ENCODE data around the gene BAIAP2. TPM values are rescaled to one million over a fixed set of nuclear protein-coding genes. Genes with fewer than 3 reads are reported as not detected.
"Not testable (repeated sequence)": the region's sequence is repeated elsewhere in the genome, so short reads cannot be mapped to it uniquely, and the experiment has no call there.

The BAIAP2 gene
- total RNA-seq, 2 experiments from 2014 or later, result 7.4 to 7.5 TPM

- no peaks in the 10 kb centered on the region for H3K27me3 Mint-ChIP-seq
- DNase-seq (no peak), ATAC-seq (ENCODE audit: low read depth) (no peak)
- no peaks in the 10 kb centered on the region for H3K36me3 Mint-ChIP-seq
- H3K4me1 Mint-ChIP-seq, result no peaks in the 10 kb centered on the region
- H3K27ac Mint-ChIP-seq, result no peak overlapping the region
- H3K9me3 Mint-ChIP-seq, result no peaks in the 10 kb centered on the region
- H3K4me3 Mint-ChIP-seq, result no peak overlapping the region
- POLR2A ChIA-PET, result no interaction called here
Measured at GRCh38 chr17:81071761-81072741, 37.1 kb downstream of the BAIAP2 start.

- POLR2A ChIA-PET, result no interaction called here
- no peaks in the 10 kb centered on the region for H3K36me3 Mint-ChIP-seq
- H3K27me3 Mint-ChIP-seq, result no peaks in the 10 kb centered on the region
- H3K4me3 Mint-ChIP-seq, result no peak overlapping the region
- no peaks in the 10 kb centered on the region for H3K4me1 Mint-ChIP-seq
- ATAC-seq (ENCODE audit: low read depth), result no peak
- no peak for DNase-seq
- H3K27ac Mint-ChIP-seq, result no peak overlapping the region
- H3K9me3 Mint-ChIP-seq, result no peaks in the 10 kb centered on the region
Measured at GRCh38 chr17:81073967-81074839, 39.3 kb downstream of the BAIAP2 start.

GRCh38 chr17:81074875-81075274 lies 39.9 kb downstream of the BAIAP2 start:
- Mint-ChIP-seq H3K36me3 (no peaks in the 10 kb centered on the region), H3K27ac (no peak overlapping the region), H3K9me3 (no peaks in the 10 kb centered on the region), H3K4me1 (no peaks in the 10 kb centered on the region), H3K27me3 (no peaks in the 10 kb centered on the region), H3K4me3 (no peak overlapping the region)
- POLR2A ChIA-PET, result no interaction called here
- ATAC-seq (ENCODE audit: low read depth) (no peak), DNase-seq (no peak)

GRCh38 chr17:81075307-81075706 lies 40.4 kb downstream of the BAIAP2 start:
- no peaks in the 10 kb centered on the region for H3K36me3 Mint-ChIP-seq
- no peaks in the 10 kb centered on the region for H3K9me3 Mint-ChIP-seq
- POLR2A ChIA-PET, result no interaction called here

GRCh38 chr17:81076141-81076679 lies 41.3 kb downstream of the BAIAP2 start:
- no peak overlapping the region for H3K4me3 Mint-ChIP-seq
- ATAC-seq (ENCODE audit: low read depth) (no peak), DNase-seq (no peak)
- POLR2A ChIA-PET, result no interaction called here
- H3K27me3 Mint-ChIP-seq, result no peaks in the 10 kb centered on the region
- H3K4me1 Mint-ChIP-seq, result no peaks in the 10 kb centered on the region
- H3K27ac Mint-ChIP-seq, result no peak overlapping the region
- no peaks in the 10 kb centered on the region for H3K9me3 Mint-ChIP-seq
- H3K36me3 Mint-ChIP-seq, result no peaks in the 10 kb centered on the region

More at GRCh38 chr17:81075307-81075706, 40.4 kb downstream of the BAIAP2 start:
- ATAC-seq (ENCODE audit: low read depth), result no peak
- no peak for DNase-seq
- H3K27me3 Mint-ChIP-seq, result no peaks in the 10 kb centered on the region
- H3K27ac Mint-ChIP-seq, result no peak overlapping the region
- H3K4me3 Mint-ChIP-seq, result no peak overlapping the region
- H3K4me1 Mint-ChIP-seq, result no peaks in the 10 kb centered on the region

- H3K36me3 Mint-ChIP-seq; H3K27me3 Mint-ChIP-seq; H3K4me1 Mint-ChIP-seq; POLR2A ChIA-PET; H3K27ac Mint-ChIP-seq; H3K4me3 Mint-ChIP-seq; H3K9me3 Mint-ChIP-seq; ATAC-seq (ENCODE audit: low read depth); DNase-seq: not testable (repeated sequence)
Measured at GRCh38 chr17:81078026-81078913, 43.3 kb downstream of the BAIAP2 start.

GRCh38 chr17:81080019-81080418 lies 45.1 kb downstream of the BAIAP2 start:
- no peak for DNase-seq
- no peaks in the 10 kb centered on the region for H3K4me1 Mint-ChIP-seq
- no peak for ATAC-seq (ENCODE audit: low read depth)
- no peaks in the 10 kb centered on the region for H3K9me3 Mint-ChIP-seq
- no peak overlapping the region for H3K27ac Mint-ChIP-seq
- H3K36me3 Mint-ChIP-seq, result no peaks in the 10 kb centered on the region
- no peaks in the 10 kb centered on the region for H3K27me3 Mint-ChIP-seq
- POLR2A ChIA-PET, result interaction anchor here (1.0 kb wide), 1 partner anchor 22 kb away, joined by 3 read pairs; no protein-coding TSS in a partner anchor
- no peak overlapping the region for H3K4me3 Mint-ChIP-seq

GRCh38 chr17:81081222-81082176 lies 46.5 kb downstream of the BAIAP2 start:
- no peaks in the 10 kb centered on the region for H3K36me3 Mint-ChIP-seq
- ATAC-seq (ENCODE audit: low read depth) (no peak), DNase-seq (no peak)
- POLR2A ChIA-PET, result interaction anchor here (1.0 kb wide), 1 partner anchor 20 kb away, joined by 3 read pairs; no protein-coding TSS in a partner anchor
- H3K4me1 Mint-ChIP-seq, result no peaks in the 10 kb centered on the region
- no peaks in the 10 kb centered on the region for H3K9me3 Mint-ChIP-seq
- H3K27ac Mint-ChIP-seq, result no peak overlapping the region
- H3K27me3 Mint-ChIP-seq, result no peaks in the 10 kb centered on the region
- H3K4me3 Mint-ChIP-seq, result no peak overlapping the region

- DNase-seq, result no peak
- Mint-ChIP-seq H3K27ac (no peak overlapping the region), H3K4me3 (no peak overlapping the region), H3K27me3 (no peaks in the 10 kb centered on the region), H3K9me3 (no peaks in the 10 kb centered on the region), H3K36me3 (no peaks in the 10 kb centered on the region), H3K4me1 (no peaks in the 10 kb centered on the region)
- POLR2A ChIA-PET, result no interaction called here
- no peak for ATAC-seq (ENCODE audit: low read depth)
Measured at GRCh38 chr17:81082177-81083073, 47.5 kb downstream of the BAIAP2 start.

GRCh38 chr17:81083125-81083765 lies 48.3 kb downstream of the BAIAP2 start:
- Mint-ChIP-seq H3K4me1 (no peaks in the 10 kb centered on the region), H3K27me3 (no peaks in the 10 kb centered on the region), H3K9me3 (no peaks in the 10 kb centered on the region), H3K36me3 (no peaks in the 10 kb centered on the region), H3K27ac (no peak overlapping the region), H3K4me3 (no peak overlapping the region)
- ATAC-seq (ENCODE audit: low read depth) (no peak), DNase-seq (no peak)
- POLR2A ChIA-PET, result no interaction called here
